T1000 (cell line): ENCODE results near the gene AHCY.
"Not testable (repeated sequence)": the region's sequence is repeated elsewhere in the genome, so short reads cannot be mapped to it uniquely, and the experiment has no call there.

Source experiments
- DNase-seq: peaks from one replicate; lab custom pipeline; 2025; ENCODE audit warnings: mixed read lengths; lab: John Stamatoyannopoulos, UW

AHCY gene

DNA sequence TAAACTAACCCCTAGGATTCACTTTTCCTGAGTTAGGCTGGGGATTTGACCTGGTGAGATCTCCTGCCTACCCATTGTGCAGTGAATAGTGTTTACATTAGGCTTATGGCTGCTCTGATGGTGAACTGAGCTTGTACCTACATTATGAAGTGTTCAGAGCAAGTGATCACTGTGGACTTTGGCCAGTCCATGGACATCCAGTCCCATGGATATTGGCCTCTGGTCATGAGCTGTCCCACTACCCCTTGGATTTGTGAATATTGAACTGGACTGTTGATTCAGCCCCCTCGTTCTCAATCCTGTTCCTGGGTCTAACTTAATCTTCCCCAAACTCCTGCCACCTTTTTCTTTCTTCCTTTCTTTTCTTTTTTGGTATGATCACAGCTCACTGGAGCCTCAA is 48.2 kb downstream of the AHCY start:
- no peak for DNase-seq

DNA sequence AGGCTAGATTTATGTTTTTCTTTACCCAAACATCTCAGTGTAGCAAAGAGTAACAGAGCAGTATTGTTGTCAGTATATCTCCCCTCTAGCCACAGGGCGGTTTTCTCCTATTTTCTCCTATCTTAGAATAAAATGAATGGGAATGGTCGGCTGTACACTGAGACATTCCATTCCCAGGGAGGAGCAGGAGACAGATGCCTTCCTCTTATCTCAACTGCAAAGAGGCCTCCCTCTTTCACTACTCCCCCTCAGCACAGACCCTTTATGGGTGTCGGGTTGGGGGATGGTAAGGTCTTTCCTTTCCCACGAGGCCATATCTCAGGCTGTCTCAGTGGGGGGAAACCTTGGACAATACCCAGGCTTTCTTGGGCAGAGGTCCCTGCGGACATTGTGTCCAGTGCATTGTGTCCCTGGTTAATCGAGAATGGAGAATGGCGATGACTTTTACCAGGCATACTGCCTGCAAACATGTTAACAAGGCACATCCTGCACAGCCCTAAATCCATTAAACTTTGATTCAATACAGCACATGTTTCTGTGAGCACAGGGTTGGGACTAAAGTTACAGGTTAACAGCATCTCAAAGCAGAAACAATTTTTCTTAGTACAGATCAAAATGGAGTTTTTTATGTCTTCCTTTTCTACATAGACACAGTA is 50.6 kb downstream of the AHCY start:
- not testable (repeated sequence) for DNase-seq

DNA sequence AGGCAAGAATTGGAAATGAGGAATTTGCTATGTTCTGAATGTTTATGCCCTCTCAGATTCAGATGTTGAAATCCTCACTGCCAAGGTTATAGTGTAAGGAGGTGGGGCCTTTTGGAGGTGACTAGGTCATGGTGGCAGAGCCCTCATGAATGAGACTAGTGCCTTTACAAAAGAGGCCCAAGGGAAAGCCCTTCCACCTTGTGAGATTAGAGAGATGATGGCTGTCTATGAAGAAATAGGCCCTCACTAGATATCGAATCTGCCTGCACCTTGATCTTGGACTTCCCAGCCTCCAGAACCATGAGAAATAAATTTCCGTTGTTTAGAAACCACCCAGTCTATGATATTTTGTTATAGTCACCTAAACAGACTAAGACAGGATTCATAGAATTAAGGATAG is 51.5 kb downstream of the AHCY start:
- DNase-seq, result no peak

DNA sequence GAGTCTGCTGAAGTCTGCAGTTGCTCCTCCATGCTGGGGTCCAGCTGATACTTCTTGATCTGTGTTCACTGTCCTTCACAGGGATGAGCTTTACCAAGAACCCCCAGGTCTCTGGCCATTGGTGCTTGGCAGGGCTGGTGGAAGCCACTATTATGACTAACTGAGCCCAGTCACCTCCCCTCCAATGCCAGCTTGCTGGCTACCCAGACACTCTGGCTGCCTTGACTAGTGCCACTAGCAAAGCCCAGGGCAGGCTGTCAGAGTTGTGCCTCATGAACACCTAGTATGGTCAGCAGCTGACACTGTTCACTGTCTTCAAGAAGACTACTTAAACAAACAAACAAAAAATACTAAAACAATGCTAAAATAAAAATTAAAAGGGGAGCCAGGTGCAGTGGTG is 53.1 kb downstream of the AHCY start:
- DNase-seq, result no peak

DNA sequence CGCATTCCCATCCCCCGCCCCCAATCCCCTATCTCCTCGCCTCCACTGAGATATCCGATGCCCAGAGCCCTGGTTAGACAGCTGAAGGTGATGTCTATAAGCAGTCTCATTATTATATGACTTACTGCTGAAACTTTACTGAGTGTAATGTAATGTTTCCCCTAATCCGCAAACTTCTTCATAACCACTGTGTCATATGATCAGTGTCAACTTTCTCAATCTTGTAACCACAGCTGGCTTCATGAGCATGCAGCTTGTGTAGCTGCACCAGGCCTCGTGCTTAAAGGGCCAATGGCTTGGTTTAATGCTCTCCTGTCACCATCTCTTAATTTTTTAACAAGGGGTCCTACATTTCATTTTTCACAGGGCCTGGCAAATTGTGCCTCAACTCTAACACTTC is 53.9 kb downstream of the AHCY start:
- no peak for DNase-seq

DNA sequence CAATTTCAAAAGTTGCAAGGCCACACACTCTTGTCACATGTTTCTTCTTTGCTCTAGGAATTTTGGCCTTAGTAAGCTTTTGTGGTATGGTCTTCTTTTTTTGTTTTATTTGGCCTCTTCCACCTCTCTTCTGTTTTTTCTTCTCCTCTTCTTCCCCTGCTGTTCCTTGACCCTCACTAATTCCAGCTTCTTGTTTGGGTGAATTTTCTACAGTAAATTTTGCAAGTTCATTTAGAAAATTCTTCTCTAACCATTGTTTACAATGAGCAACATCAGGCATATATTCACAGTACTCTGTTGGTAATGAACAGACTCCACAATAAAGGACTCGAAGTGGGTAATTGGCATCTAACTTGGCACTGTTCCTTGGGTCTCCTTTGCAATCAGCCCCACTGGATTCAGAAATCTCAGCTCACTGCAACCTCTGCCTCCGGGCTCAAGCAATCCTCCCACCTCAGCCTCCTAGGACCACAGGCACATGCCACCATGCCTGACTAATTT is 57.0 kb downstream of the AHCY start:
- no peak for DNase-seq

DNA sequence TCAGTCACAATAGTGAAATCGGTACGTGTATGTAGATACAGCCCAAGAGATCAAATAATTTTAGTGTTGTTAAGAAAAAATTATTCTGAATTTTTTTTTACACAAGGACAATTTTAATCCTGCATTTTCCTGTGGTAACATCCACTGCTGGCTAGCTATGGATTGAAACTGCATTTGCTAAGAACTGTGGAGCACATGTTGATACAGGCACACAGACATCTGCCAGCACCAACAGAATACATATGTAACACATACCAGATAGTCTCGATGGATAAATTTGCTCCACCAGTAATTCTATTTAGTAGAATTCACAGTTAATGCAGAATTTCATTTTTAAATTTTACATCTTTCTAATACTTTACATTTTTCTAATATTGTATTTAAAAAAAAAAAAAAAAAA is 59.8 kb downstream of the AHCY start:
- DNase-seq, result no peak

DNA sequence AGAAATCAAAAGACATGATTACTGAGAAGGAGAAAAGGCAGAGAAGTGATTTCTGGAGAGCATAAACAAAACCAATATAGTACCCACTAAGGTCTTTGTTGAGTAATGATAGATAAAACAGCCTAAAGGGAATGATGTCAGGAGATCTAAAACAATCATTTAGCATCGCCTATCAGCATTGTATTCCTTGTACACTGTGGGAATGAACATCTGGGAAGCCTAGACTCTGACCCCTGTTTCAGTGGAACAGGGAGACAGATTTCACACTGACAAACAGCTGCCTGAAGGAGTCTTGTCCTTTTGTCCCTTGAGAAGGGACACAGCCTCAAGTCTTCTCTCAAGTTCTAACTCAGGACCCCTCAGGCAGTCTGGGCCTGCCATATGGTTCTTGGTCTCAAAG is 60.3 kb downstream of the AHCY start:
- DNase-seq, result no peak

DNA sequence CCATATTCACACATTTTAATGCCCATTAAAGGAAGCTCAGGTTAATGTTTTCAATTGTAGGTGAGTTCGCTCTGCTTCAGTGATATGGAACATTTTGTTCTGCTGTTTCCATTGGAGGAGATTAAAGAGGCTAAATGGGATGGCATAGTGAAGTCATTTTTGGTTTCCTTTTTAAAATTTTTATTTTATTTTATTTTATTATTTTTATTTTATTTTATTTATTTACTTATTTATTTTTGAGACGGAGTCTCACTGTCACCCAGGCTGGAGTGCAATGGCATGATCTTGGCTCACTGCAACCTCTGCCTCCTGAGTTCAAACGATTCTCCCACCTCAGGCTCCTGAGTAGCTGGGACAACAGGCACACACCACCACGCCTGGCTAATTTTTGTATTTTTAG is 61.1 kb downstream of the AHCY start:
- not testable (repeated sequence) for DNase-seq

DNA sequence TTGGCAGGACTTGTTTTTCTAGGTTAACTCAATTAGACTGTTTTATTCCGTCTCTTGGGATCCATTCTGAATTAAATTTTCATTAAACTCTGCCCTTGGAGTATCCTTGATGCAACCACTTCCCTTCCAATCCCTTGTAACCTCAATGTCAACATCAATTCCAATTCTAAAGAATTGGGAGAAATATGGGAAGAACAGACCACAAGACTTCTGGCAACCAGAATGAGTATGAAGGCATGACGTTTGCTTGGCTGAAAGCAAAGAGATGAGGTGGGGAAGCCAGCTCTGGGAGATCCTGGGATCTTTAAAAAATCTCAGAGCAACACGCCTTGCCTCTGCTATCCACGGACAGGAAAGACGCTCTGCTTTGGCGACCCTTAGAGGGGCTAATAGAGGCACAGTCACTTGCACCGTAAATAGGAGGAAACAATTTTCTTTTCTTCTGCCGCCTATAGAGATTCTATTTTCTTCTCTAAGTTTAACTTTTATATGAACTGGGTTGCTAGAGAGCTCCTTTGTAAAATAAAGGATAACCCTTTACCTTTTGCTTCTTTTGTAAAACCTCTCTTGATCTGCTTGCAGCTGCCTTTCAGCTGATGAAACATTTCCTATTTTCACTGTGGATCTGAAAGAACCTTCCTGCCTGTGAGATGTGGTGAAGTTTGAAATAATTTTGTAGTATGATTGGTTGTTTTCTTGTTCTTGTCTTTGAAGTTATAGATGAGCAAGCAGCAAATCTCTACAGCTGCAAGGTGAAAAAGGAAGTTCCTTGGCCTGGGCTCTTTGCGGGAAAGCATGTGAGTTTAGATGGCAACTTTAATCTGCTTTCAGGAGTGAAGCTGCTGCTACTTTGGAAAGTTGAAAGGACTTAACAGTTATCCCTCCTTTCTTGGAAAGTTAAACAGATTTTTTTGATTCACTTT is 62.2 kb downstream of the AHCY start, which contains the start of gene ASIP:
Gene ASIP, plus strand, starts transcription at position 731 of the 923 bp plus-strand sequence. CDS start 18,952 bp downstream, outside the sequence.
- DNase-seq, result no peak

DNA sequence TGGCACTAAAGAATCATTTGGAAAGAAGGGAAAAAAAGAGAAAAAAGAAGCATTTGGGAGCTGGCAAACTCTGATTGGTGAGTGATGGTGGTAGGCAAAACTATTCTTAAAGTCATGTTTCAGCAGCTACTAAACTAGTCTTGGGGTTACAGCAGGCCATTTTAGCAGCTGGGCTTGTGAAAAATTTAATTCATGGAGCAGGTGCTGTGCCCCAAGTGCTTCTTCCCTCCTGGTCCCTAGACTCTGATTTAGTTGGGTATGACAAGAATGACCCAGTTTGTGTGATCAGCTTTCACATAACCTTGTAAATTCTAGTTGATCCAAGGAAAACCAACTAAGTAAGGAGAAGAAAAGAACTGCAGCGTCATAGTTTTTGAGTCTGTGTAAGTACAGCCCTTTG is 63.0 kb downstream of the AHCY start:
- no peak for DNase-seq

DNA sequence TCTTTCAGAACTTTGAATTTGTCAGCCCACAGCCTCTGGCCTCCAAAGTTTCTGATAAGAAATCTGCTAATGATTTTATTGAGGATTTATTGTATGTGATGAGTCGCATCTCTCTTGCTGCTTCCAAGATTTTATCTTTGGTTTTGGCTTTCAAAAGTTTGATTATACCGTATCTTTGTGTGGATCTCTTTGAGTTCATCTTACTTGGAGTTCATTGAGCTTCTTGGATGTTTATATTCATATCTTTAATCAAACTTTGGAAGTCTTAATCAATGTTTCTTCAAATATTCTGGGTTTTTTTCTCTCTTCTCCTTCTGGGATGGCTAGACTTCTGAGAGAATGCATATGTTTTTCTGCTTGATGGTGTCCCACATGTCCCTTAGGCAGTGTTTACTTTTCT is 65.2 kb downstream of the AHCY start:
- DNase-seq, result no peak

DNA sequence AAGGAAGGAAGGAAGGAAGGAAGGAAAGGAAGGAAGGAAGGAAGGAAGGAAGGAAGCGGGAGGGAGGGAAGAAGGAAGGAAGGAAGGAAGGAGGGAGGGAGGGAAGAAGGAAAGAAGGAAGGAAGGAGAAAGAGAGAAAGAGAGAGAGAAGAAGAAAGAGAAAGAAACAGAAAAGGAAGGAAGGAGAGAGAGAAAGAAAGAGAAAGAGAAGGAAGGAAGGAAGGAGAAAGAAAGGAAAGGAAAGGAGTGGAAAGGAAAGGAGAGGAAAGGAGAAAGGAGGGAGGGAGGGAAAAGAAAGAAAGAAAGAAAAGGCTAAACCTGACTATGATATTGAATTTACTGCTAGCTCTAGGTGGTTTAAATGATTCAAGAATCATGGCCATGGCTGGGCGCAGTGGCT is 67.3 kb downstream of the AHCY start:
- DNase-seq, result no peak

DNA sequence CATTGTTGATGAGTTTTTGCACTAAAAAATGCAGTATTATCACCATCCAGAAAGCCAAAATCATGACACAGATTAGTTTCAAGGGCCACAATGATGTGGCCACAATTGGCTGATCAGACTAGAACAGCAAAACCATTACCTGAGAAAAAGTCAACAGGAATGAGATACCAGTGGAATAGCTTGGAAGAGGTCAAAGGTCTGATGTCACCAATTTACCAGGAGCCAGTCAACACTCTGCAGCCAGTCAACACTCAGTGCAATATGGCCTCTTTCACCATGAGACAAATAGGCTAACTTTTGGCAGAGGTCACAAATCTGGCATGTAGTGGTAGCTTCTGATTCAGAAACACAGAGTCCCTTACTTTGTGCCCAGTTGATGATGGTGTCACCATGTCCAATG is 69.5 kb downstream of the AHCY start:
- no peak for DNase-seq

DNA sequence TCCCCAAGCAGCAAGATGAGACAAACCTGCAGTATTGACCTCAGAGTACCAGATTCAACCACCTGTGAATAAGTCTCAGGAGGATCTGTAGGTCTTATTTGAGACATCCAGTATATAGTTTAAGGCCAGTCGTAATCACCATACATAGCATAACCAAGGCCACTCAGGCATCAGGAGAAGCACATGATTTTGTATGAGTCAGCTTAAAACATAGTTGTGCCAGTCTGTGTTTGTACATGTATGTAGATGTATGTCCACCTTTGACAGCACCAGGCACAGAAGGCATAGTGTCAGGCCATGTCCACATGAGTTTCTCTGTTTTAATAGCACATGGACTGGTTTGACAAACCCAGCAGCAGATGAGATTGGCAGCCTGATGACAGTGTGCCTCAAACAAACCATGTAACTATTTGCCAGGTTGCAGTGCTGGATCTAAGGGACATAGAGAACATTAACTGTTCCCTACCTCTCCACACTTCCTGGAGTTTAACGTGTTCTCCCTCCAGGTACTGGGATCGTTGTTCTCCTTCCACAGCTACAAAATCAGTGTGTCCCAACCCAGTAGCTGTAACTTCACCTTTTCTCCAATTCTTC is 70.6 kb downstream of the AHCY start:
- no peak for DNase-seq

DNA sequence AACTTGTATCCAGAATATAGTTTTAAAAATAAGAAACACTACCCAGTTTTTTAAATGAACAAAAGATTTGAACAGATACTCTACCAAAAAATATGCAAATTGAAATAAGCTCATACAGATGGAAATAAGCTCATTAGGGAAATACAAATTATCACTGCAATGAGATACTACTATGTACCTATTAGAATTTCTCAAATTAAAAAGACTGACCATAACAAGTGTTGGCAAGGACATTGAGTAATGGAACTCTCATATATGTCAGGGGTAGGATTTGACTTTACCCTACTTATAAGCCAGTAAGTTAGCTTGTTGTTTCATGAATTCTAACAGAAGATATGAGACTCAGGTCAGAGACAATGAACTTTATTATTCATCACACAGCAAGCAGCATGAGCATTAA is 71.5 kb downstream of the AHCY start:
- DNase-seq, result no peak
